GM18505 (cell line): ENCODE results near the gene MICAL3.

ENCODE experiments used
- ATAC-seq: cut with Tn5 transposase; IDR thresholded peaks from one replicate; pipeline ENCODE4 v1.9.1; 2021; ENCODE audit not compliant: unreplicated experiment
- POLR2A ChIP-seq: IDR thresholded peaks from 4 replicates; pipeline ENCODE4 v1.6.1; 2011; ENCODE audit warnings: borderline replicate concordance; ENCODE audit not compliant: insufficient read depth, insufficient read length; ENCODE audit errors: extremely low read depth

Gene MICAL3

GRCh38 chr22:17970201-17970708 is 54.1 kb downstream of the MICAL3 start:
- ATAC-seq = no peak
- TF ChIP-seq POLR2A = no peak

- TF ChIP-seq POLR2A = no peak
- ATAC-seq = no peak
Observed at GRCh38 chr22:17969701-17970113, 54.7 kb downstream of the MICAL3 start.

- TF ChIP-seq POLR2A = no peak
- no peak for ATAC-seq
Observed at GRCh38 chr22:17968126-17968525, 56.2 kb downstream of the MICAL3 start.

- no peak for TF ChIP-seq POLR2A
- ATAC-seq = no peak
Observed at GRCh38 chr22:17966403-17966717, 58.0 kb downstream of the MICAL3 start.

- no peak for ATAC-seq
- TF ChIP-seq POLR2A = no peak
Observed at GRCh38 chr22:17965538-17966402, 58.6 kb downstream of the MICAL3 start.

- ATAC-seq = peak; percentile 60
Observed at GRCh38 chr22:17964643-17965042, 59.7 kb downstream of the MICAL3 start.

GRCh38 chr22:17964156-17964555 is 60.2 kb downstream of the MICAL3 start:
- TF ChIP-seq POLR2A = no peak
- peak; percentile 26 for ATAC-seq

More at GRCh38 chr22:17964643-17965042, 59.7 kb downstream of the MICAL3 start:
- no peak for TF ChIP-seq POLR2A

GRCh38 chr22:17963015-17963414 is 61.3 kb downstream of the MICAL3 start:
- TF ChIP-seq POLR2A = no peak
- no peak for ATAC-seq

GRCh38 chr22:17962168-17962567 is 62.2 kb downstream of the MICAL3 start:
- ATAC-seq = no peak
- TF ChIP-seq POLR2A = no peak

- no peak for TF ChIP-seq POLR2A
- no peak for ATAC-seq
Observed at GRCh38 chr22:17961446-17961729, 63.0 kb downstream of the MICAL3 start.

GRCh38 chr22:17960695-17961445 is 63.5 kb downstream of the MICAL3 start:
- no peak for ATAC-seq

GRCh38 chr22:17960011-17960410 is 64.3 kb downstream of the MICAL3 start:
- ATAC-seq = no peak
- no peak for TF ChIP-seq POLR2A

More at GRCh38 chr22:17960695-17961445, 63.5 kb downstream of the MICAL3 start:
- TF ChIP-seq POLR2A = no peak

- TF ChIP-seq POLR2A = no peak
- no peak for ATAC-seq
Observed at GRCh38 chr22:17958166-17958565, 66.2 kb downstream of the MICAL3 start.

GRCh38 chr22:17957693-17958092 is 66.7 kb downstream of the MICAL3 start:
- no peak for TF ChIP-seq POLR2A
- no peak for ATAC-seq
